Measurements from ENCODE around the gene SSRP1. TPM values are rescaled to one million over a fixed set of nuclear protein-coding genes. Genes with fewer than 3 reads are reported as not detected.
A peak's percentile ranks its signal among the peaks of the same experiment; 100 is the strongest.

Gene SSRP1
- total RNA-seq, 1 donor from 2014 or later, result 62.2 TPM

GRCh38 chr11:57308426-57309060, 27.1 kb downstream of the SSRP1 start:
- Histone ChIP-seq H3K4me1 (peaks cover 94% of the 10 kb centered on the region), H3K36me3 (peaks cover 49% of the 10 kb centered on the region), H3K4me3 (peak overlapping the region; percentile 3), H3K9me3 (no peaks in the 10 kb centered on the region), H3K27me3 (ENCODE audit: low read depth) (no peaks in the 10 kb centered on the region), H3K27ac (peak overlapping the region; percentile 11)
- TF ChIP-seq, protein P1, sequence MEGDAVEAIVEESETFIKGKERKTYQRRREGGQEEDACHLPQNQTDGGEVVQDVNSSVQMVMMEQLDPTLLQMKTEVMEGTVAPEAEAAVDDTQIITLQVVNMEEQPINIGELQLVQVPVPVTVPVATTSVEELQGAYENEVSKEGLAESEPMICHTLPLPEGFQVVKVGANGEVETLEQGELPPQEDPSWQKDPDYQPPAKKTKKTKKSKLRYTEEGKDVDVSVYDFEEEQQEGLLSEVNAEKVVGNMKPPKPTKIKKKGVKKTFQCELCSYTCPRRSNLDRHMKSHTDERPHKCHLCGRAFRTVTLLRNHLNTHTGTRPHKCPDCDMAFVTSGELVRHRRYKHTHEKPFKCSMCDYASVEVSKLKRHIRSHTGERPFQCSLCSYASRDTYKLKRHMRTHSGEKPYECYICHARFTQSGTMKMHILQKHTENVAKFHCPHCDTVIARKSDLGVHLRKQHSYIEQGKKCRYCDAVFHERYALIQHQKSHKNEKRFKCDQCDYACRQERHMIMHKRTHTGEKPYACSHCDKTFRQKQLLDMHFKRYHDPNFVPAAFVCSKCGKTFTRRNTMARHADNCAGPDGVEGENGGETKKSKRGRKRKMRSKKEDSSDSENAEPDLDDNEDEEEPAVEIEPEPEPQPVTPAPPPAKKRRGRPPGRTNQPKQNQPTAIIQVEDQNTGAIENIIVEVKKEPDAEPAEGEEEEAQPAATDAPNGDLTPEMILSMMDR (IDR thresholded peaks at IDR 0.05), result no peak
- ATAC-seq (no peak), DNase-seq (no peak)
- intact Hi-C loops (cut with DNase I), result no loop called here

DNA sequence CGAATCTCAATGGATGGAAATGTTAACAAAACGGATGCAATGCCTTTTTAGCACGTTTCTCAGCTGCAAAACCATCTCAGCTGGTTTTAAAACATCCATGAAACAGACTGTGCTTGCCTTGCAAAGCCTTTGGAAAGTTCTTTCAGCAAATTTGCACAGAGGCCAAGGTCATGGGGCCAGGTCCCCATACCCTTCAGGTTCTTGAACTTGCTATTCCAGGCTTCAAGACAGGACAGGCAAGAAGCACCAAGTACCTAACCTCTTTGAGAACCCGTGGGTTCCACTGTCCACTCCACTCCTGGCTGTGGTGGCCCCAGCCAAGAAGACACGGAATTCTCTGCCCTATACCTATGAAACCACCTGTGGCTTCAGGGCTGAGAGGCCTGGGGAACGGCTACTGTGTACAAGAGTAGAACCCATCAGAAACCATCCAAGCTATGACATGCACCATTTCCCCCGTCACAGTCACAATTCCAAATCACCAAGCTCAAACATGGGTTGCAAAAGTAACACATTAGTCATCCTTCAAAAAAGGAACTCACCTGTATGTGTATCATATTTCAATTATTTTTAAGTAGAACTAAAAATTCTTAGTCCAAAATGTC, 27.9 kb downstream of the SSRP1 start:
- Histone ChIP-seq H3K36me3 (peaks cover 49% of the 10 kb centered on the region), H3K4me3 (no peak overlapping the region), H3K27me3 (ENCODE audit: low read depth) (no peaks in the 10 kb centered on the region), H3K4me1 (peaks cover 89% of the 10 kb centered on the region), H3K27ac (no peak overlapping the region), H3K9me3 (no peaks in the 10 kb centered on the region)
- ATAC-seq, result no peak
- no peak for DNase-seq
- TF ChIP-seq, protein P1 (IDR thresholded peaks at IDR 0.05), result no peak
- intact Hi-C loops (cut with DNase I), result no loop called here

GRCh38 chr11:57306940-57307565, 28.6 kb downstream of the SSRP1 start:
- Histone ChIP-seq H3K27ac (no peak overlapping the region), H3K9me3 (no peaks in the 10 kb centered on the region), H3K4me3 (peak overlapping the region; percentile 8), H3K27me3 (ENCODE audit: low read depth) (no peaks in the 10 kb centered on the region), H3K4me1 (peaks cover 82% of the 10 kb centered on the region), H3K36me3 (peaks cover 50% of the 10 kb centered on the region)
- ATAC-seq, result no peak
- intact Hi-C loops (cut with DNase I), result no loop called here
- TF ChIP-seq, protein P1 (IDR thresholded peaks at IDR 0.05), result no peak
- no peak for DNase-seq

GRCh38 chr11:57306161-57306876, 29.4 kb downstream of the SSRP1 start:
- TF ChIP-seq, protein P1 (IDR thresholded peaks at IDR 0.05), result no peak
- Histone ChIP-seq H3K27me3 (ENCODE audit: low read depth) (no peaks in the 10 kb centered on the region), H3K4me3 (no peak overlapping the region), H3K9me3 (no peaks in the 10 kb centered on the region), H3K4me1 (peaks cover 74% of the 10 kb centered on the region), H3K36me3 (peaks cover 58% of the 10 kb centered on the region), H3K27ac (no peak overlapping the region)
- DNase-seq, result no peak
- intact Hi-C loops (cut with DNase I), result no loop called here
- ATAC-seq, result no peak

DNA sequence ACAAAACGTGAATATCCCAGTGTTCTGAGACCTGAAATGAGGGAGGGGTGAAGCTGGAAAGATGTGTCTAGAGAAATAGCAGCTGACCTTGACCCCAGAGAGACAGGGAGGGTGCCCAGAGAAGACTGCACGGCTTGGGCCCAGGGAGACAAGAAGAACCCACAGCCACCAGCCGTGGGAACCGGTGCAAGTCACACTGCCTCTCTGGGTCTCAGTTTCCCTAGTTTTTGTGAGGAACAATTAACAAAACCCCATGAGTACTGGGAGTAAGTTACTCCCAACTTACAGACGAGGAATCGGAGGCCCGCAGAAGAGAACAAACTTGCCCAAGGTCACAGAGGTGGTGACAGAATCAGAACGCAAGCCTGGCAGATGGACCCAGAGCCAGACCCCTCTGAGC, 30.2 kb downstream of the SSRP1 start:
- DNase-seq (no peak), ATAC-seq (no peak)
- Histone ChIP-seq H3K36me3 (peaks cover 65% of the 10 kb centered on the region), H3K9me3 (no peaks in the 10 kb centered on the region), H3K4me3 (no peak overlapping the region), H3K27me3 (ENCODE audit: low read depth) (no peaks in the 10 kb centered on the region), H3K27ac (no peak overlapping the region), H3K4me1 (peaks cover 66% of the 10 kb centered on the region)
- intact Hi-C loops (cut with DNase I), result no loop called here
- TF ChIP-seq, protein P1 (IDR thresholded peaks at IDR 0.05), result no peak
